Stimulated activated CD8-positive, alpha-beta memory T cell treated with anti-CD3 and anti-CD28 coated beads, Interleukin-15, amount 100 ng/mL, for 24 hours (primary cell): ENCODE measurements around the gene PLA2G7.

Experiments
- DNase-seq: peaks from one replicate; pipeline ENCODE4 v3.0.0-alpha.2; 2020; ENCODE audit warnings: low read depth

The PLA2G7 gene

GRCh38 chr6:46688966-46689335 is 46.2 kb downstream of the PLA2G7 start:
- DNase-seq, result no peak

DNA sequence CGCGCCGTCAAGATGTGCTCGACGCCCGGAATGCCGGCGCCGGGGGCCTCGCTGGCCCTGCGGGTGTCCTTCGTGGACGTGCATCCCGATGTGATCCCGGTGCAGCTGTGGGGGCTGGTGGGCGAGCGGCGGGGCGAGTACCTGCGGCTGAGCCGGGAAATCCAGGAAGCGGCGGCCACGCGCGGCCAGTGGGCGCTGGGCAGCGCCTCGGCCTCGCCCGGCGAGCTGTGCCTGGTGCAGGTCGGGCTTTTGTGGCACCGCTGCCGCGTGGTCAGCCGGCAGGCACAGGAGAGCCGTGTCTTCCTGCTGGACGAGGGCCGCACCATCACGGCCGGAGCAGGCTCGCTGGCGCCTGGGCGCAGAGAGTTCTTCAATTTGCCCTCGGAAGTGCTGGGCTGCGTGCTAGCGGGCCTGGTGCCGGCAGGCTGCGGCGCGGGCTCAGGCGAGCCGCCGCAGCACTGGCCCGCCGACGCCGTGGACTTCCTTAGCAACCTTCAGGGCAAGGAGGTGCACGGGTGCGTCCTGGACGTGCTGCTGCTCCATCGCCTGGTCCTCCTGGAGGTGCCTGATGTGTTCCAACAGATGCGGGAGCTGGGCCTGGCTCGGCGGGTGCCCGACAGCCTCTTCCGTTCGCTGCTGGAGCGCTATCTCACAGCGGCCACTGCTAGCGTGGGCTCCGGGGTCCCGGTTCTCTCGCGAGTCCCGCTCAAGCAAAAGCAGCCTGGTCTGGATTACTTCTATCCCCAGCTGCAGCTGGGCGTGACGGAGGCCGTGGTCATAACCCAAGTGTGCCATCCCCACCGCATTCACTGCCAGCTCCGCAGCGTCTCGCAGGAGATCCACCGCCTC is 46.8 kb downstream of the PLA2G7 start:
- no peak for DNase-seq

- no peak for DNase-seq
These were observed 47.5 kb downstream of the PLA2G7 start, which contains the start of gene TDRD6 for GRCh38 chr6:46687619-46688097. TSS of gene TDRD6 (plus strand) at chr6:46687885. CDS start at chr6:46688129, 244 bp downstream.

DNA sequence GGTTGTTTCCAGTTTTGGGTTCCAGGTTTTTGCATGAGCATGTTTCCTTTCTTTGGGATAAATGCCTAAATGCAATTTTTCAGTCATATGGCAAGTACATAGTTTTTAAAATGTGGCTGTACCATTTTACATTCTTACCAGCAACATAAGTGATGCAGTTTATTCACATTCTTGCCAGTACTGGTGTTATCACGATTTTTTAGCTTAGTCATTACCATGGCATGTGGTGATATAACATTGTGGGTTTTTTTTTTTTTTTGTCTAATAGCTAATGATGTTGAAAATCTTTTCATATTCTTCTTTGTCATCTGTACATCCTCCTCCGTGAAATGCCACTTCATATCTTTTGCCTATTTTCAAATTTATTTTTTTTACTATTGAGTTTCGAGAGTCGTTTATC is 50.4 kb downstream of the PLA2G7 start:
- DNase-seq, result no peak

- DNase-seq, result no peak
These were observed 57.9 kb downstream of the PLA2G7 start for GRCh38 chr6:46677314-46677654.

GRCh38 chr6:46676604-46677313 is 58.4 kb downstream of the PLA2G7 start:
- no peak for DNase-seq

- no peak for DNase-seq
These were observed 60.8 kb downstream of the PLA2G7 start for GRCh38 chr6:46674410-46674809.

- no peak for DNase-seq
These were observed 67.8 kb downstream of the PLA2G7 start for GRCh38 chr6:46667377-46667776.

DNA sequence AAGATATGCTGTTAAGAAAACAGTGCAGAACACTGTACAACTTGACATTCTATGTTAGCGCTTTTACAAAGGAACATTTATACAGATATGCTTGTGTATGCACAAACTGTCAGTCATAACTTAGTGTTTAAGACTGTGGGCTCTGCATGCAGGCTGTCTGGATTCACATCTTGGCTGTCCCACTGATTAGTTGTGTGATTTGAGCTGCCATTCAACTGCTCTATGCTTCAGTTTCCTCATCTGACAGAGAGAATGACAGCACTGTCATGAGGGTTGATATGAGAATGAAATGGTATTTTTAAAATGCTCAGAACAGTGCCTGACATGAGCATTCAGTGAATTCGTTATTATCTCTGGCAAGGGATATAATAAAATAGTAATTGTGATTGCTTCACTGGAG is 73.7 kb downstream of the PLA2G7 start:
- no peak for DNase-seq

- no peak for DNase-seq
These were observed 77.5 kb downstream of the PLA2G7 start for GRCh38 chr6:46657642-46658041.

GRCh38 chr6:46655803-46656202 is 79.4 kb downstream of the PLA2G7 start:
- no peak for DNase-seq
